Measurements from ENCODE around the gene CSAG1. TPM values are rescaled to one million over a fixed set of nuclear protein-coding genes. Genes with fewer than 3 reads are reported as not detected.
"Not testable (repeated sequence)": the region's sequence is repeated elsewhere in the genome, so short reads cannot be mapped to it uniquely, and the experiment has no call there.

The CSAG1 gene
- total RNA-seq, 1 donor from 2014 or later = not detected

- no peak overlapping the region for H3K27ac ChIP-seq
- no peaks in the 10 kb centered on the region for H3K9me3 ChIP-seq
- no peaks in the 10 kb centered on the region for H3K27me3 ChIP-seq
- no peak for TF ChIP-seq CTCF (IDR thresholded peaks at IDR 0.05)
- DNase-seq (ENCODE audit: low spot score in 2 of 2) = no peak
- H3K36me3 ChIP-seq = no peaks in the 10 kb centered on the region
- intact Hi-C loops (cut with DNase I) = no loop called here
- H3K4me1 ChIP-seq = no peaks in the 10 kb centered on the region
- no peak overlapping the region for H3K4me3 ChIP-seq
These were observed 5.0 kb upstream of the CSAG1 start for GRCh38 chrX:152738560-152738959.

GRCh38 chrX:152736528-152736927, 3.0 kb upstream of the CSAG1 start:
- H3K27me3 ChIP-seq; H3K4me1 ChIP-seq; intact Hi-C loops (cut with DNase I); H3K4me3 ChIP-seq; H3K36me3 ChIP-seq; H3K9me3 ChIP-seq; DNase-seq (ENCODE audit: low spot score in 2 of 2); H3K27ac ChIP-seq: not testable (repeated sequence)

- no peak for TF ChIP-seq CTCF (IDR thresholded peaks at IDR 0.05)
- no peaks in the 10 kb centered on the region for H3K9me3 ChIP-seq
- H3K27ac ChIP-seq = no peak overlapping the region
- H3K4me3 ChIP-seq = no peak overlapping the region
- no peaks in the 10 kb centered on the region for H3K36me3 ChIP-seq
- no peaks in the 10 kb centered on the region for H3K27me3 ChIP-seq
- no peaks in the 10 kb centered on the region for H3K4me1 ChIP-seq
- intact Hi-C loops (cut with DNase I) = no loop called here
- no peak for DNase-seq (ENCODE audit: low spot score in 2 of 2)
These were observed 2.5 kb upstream of the CSAG1 start for GRCh38 chrX:152735860-152736511.

GRCh38 chrX:152735101-152735500, 1.6 kb upstream of the CSAG1 start:
- intact Hi-C loops (cut with DNase I) = no loop called here
- Histone ChIP-seq H3K27me3 (no peaks in the 10 kb centered on the region), H3K4me1 (no peaks in the 10 kb centered on the region), H3K36me3 (no peaks in the 10 kb centered on the region), H3K27ac (no peak overlapping the region), H3K9me3 (no peaks in the 10 kb centered on the region), H3K4me3 (no peak overlapping the region)
- DNase-seq (ENCODE audit: low spot score in 2 of 2) = no peak
- no peak for TF ChIP-seq CTCF (IDR thresholded peaks at IDR 0.05)

- H3K4me3 ChIP-seq; H3K9me3 ChIP-seq; H3K4me1 ChIP-seq; H3K27ac ChIP-seq; DNase-seq (ENCODE audit: low spot score in 2 of 2); H3K27me3 ChIP-seq; H3K36me3 ChIP-seq; intact Hi-C loops (cut with DNase I): not testable (repeated sequence)
These were observed 780 bp upstream of the CSAG1 start for GRCh38 chrX:152734143-152734858.

- Histone ChIP-seq H3K9me3 (no peaks in the 10 kb centered on the region), H3K27me3 (no peaks in the 10 kb centered on the region), H3K4me1 (no peaks in the 10 kb centered on the region), H3K36me3 (no peaks in the 10 kb centered on the region), H3K4me3 (no peak overlapping the region), H3K27ac (no peak overlapping the region)
- no peak for DNase-seq (ENCODE audit: low spot score in 2 of 2)
- intact Hi-C loops (cut with DNase I) = no loop called here
- no peak for TF ChIP-seq CTCF (IDR thresholded peaks at IDR 0.05)
These were observed 8.1 kb downstream of the CSAG1 start for GRCh38 chrX:152725409-152725808.

- H3K27ac ChIP-seq; H3K36me3 ChIP-seq; H3K27me3 ChIP-seq; H3K9me3 ChIP-seq; H3K4me3 ChIP-seq; DNase-seq (ENCODE audit: low spot score in 2 of 2); H3K4me1 ChIP-seq; intact Hi-C loops (cut with DNase I): not testable (repeated sequence)
These were observed 19.4 kb downstream of the CSAG1 start, which contains the start of gene MAGEA2B for GRCh38 chrX:152713815-152714787. Gene MAGEA2B, plus strand, starts transcription at chrX:152714628. Its CDS starts 2,479 bp downstream, at chrX:152717107.

GRCh38 chrX:152713195-152713594, 20.3 kb downstream of the CSAG1 start:
- H3K4me3 ChIP-seq; H3K4me1 ChIP-seq; H3K9me3 ChIP-seq; H3K27me3 ChIP-seq; intact Hi-C loops (cut with DNase I); DNase-seq (ENCODE audit: low spot score in 2 of 2); H3K27ac ChIP-seq; H3K36me3 ChIP-seq: not testable (repeated sequence)

- H3K4me1 ChIP-seq; H3K36me3 ChIP-seq; H3K27ac ChIP-seq; DNase-seq (ENCODE audit: low spot score in 2 of 2); H3K9me3 ChIP-seq; H3K4me3 ChIP-seq; H3K27me3 ChIP-seq; intact Hi-C loops (cut with DNase I): not testable (repeated sequence)
These were observed 24.3 kb downstream of the CSAG1 start, which contains the start of gene CSAG2 for GRCh38 chrX:152709173-152709572. Gene CSAG2, minus strand, starts transcription at chrX:152709273. Its CDS starts 161 bp downstream, at chrX:152709112.

All from ascending aorta (tissue), 2 donors.